ENCODE results near the gene CCL25. TPM values are rescaled to one million over a fixed set of nuclear protein-coding genes. Genes with fewer than 3 reads are reported as not detected.
A peak's percentile ranks its signal among the peaks of the same experiment; 100 is the strongest.

The CCL25 gene
- total and polyA plus RNA-seq, 2 experiments from 2014 or later = 0.52 to 0.73 TPM

DNA sequence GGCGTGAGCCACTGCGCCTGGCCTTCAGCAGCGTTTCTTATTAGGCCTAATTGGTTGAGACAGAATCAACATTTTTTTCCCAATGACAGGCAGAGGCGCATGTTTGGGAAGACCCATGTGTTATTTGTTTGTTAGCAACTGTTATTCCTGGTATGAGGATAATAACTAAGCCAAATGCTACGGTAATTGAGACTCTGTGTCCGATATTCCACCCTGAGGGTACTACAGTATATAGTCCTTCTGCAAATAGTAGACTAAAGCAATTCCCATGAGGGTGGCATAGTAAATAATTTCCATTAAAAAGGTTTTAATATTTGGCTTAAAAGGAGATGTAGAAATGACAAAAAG lies 18.4 kb upstream of the CCL25 start:
- TF ChIP-seq, protein P1, sequence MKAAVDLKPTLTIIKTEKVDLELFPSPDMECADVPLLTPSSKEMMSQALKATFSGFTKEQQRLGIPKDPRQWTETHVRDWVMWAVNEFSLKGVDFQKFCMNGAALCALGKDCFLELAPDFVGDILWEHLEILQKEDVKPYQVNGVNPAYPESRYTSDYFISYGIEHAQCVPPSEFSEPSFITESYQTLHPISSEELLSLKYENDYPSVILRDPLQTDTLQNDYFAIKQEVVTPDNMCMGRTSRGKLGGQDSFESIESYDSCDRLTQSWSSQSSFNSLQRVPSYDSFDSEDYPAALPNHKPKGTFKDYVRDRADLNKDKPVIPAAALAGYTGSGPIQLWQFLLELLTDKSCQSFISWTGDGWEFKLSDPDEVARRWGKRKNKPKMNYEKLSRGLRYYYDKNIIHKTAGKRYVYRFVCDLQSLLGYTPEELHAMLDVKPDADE (IDR thresholded peaks at IDR 0.05) = no peak
- TF ChIP-seq EZH2 (IDR thresholded peaks at IDR 0.05; ENCODE audit: low read depth, unreplicated experiment) = no peak
- no peak for TF ChIP-seq EZH2phosphoT487 (IDR thresholded peaks at IDR 0.05; ENCODE audit: unreplicated experiment)
- no peak for TF ChIP-seq ZNF331 (CRISPR knock-in tag; IDR thresholded peaks at IDR 0.05; ENCODE audit: low read depth)
- TF ChIP-seq, protein P2, sequence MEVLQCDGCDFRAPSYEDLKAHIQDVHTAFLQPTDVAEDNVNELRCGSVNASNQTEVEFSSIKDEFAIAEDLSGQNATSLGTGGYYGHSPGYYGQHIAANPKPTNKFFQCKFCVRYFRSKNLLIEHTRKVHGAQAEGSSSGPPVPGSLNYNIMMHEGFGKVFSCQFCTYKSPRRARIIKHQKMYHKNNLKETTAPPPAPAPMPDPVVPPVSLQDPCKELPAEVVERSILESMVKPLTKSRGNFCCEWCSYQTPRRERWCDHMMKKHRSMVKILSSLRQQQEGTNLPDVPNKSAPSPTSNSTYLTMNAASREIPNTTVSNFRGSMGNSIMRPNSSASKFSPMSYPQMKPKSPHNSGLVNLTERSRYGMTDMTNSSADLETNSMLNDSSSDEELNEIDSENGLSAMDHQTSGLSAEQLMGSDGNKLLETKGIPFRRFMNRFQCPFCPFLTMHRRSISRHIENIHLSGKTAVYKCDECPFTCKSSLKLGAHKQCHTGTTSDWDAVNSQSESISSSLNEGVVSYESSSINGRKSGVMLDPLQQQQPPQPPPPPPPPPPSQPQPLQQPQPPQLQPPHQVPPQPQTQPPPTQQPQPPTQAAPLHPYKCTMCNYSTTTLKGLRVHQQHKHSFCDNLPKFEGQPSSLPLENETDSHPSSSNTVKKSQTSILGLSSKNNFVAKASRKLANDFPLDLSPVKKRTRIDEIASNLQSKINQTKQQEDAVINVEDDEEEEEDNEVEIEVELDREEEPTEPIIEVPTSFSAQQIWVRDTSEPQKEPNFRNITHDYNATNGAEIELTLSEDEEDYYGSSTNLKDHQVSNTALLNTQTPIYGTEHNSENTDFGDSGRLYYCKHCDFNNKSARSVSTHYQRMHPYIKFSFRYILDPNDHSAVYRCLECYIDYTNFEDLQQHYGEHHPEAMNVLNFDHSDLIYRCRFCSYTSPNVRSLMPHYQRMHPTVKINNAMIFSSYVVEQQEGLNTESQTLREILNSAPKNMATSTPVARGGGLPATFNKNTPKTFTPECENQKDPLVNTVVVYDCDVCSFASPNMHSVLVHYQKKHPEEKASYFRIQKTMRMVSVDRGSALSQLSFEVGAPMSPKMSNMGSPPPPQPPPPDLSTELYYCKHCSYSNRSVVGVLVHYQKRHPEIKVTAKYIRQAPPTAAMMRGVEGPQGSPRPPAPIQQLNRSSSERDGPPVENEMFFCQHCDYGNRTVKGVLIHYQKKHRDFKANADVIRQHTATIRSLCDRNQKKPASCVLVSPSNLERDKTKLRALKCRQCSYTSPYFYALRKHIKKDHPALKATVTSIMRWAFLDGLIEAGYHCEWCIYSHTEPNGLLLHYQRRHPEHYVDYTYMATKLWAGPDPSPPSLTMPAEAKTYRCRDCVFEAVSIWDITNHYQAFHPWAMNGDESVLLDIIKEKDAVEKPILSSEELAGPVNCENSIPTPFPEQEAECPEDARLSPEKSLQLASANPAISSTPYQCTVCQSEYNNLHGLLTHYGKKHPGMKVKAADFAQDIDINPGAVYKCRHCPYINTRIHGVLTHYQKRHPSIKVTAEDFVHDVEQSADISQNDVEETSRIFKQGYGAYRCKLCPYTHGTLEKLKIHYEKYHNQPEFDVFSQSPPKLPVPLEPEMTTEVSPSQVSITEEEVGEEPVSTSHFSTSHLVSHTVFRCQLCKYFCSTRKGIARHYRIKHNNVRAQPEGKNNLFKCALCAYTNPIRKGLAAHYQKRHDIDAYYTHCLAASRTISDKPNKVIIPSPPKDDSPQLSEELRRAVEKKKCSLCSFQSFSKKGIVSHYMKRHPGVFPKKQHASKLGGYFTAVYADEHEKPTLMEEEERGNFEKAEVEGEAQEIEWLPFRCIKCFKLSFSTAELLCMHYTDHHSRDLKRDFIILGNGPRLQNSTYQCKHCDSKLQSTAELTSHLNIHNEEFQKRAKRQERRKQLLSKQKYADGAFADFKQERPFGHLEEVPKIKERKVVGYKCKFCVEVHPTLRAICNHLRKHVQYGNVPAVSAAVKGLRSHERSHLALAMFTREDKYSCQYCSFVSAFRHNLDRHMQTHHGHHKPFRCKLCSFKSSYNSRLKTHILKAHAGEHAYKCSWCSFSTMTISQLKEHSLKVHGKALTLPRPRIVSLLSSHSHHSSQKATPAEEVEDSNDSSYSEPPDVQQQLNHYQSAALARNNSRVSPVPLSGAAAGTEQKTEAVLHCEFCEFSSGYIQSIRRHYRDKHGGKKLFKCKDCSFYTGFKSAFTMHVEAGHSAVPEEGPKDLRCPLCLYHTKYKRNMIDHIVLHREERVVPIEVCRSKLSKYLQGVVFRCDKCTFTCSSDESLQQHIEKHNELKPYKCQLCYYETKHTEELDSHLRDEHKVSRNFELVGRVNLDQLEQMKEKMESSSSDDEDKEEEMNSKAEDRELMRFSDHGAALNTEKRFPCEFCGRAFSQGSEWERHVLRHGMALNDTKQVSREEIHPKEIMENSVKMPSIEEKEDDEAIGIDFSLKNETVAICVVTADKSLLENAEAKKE (CRISPR knock-in tag; IDR thresholded peaks at IDR 0.05) = no peak
- no peak for TF ChIP-seq NANOG (IDR thresholded peaks at IDR 0.05; ENCODE audit: borderline replicate concordance)
- Histone ChIP-seq H4K20me1 (replicated peaks; ENCODE audit: insufficient read depth) (no peaks in the 10 kb centered on the region), H3K4me3 (no peak overlapping the region), H3K27me3 (ENCODE audit: insufficient read depth) (no peaks in the 10 kb centered on the region), H3K27ac (ENCODE audit: low read depth) (peak overlapping the region; percentile 88; the same call in 1 of the 2 replicates), H3F3A (replicated peaks; ENCODE audit: low read depth) (0 out of 2 replicates have a peak, but pooled peaks cover 2% of the 10 kb centered on the region), H3K4me2 (no peak overlapping the region), H2AFZ (no peak overlapping the region; the same call in 1 of the 2 replicates), H3K36me3 (ENCODE audit: insufficient read depth) (no peaks in the 10 kb centered on the region), H3K4me1 (ENCODE audit: insufficient read depth) (peaks cover 8% of the 10 kb centered on the region), H3K9me2 (ENCODE audit: insufficient read depth) (no peaks in the 10 kb centered on the region; the same call in 1 of the 2 replicates), H3K79me2 (replicated peaks; ENCODE audit: insufficient read depth) (no peaks in the 10 kb centered on the region)
- DNase-seq (ENCODE audit: low spot score) (no peak), ATAC-seq (no peak)
- no peak overlapping the region for H3K4me3 Mint-ChIP-seq
- peaks cover 13% of the 10 kb centered on the region for H3K27me3 Mint-ChIP-seq (ENCODE audit: insufficient read depth, low read depth, poor library complexity)
- peak overlapping the region; percentile 94; the same call in 1 of the 2 replicates for H3K27ac Mint-ChIP-seq
- H3K36me3 Mint-ChIP-seq (ENCODE audit: low read depth) = no peaks in the 10 kb centered on the region
- H3K9me3 Mint-ChIP-seq = no peaks in the 10 kb centered on the region
- peaks cover 20% of the 10 kb centered on the region for H3K4me1 Mint-ChIP-seq
